ENCODE data around the gene CRABP2. TPM values are rescaled to one million over a fixed set of nuclear protein-coding genes. Genes with fewer than 3 reads are reported as not detected.

The CRABP2 gene
- total and polyA plus RNA-seq, 2 of the 4 experiments (the other 2 are of a cell fraction), result 6.3 to 15.7 TPM

DNA sequence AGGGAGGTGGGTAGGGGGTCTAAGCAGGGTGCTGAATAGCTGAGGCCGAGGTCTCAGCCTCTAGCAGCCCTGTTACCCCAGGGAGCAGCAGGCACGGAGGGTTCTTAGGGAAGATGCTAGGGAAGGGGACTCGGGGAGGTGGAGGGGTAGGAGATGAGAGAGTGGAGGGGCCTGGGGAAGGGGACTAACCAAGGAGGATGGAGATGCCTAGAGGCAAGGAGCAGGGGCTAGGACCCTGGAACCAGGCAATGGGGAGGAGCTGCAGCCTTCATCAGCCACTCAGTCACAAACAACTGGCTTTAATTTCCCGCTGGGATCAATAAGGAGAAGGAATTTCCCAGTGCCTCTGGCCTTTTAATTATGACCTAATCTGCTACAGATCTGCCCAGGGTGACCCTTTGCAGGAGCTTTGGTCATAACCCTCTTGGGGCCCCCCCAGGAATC, 2.9 kb upstream of the CRABP2 start:
- H3K36me3 ChIP-seq (ENCODE audit: control insufficient read depth, insufficient read depth, low read length), result no peaks in the 10 kb centered on the region
- H3K18ac ChIP-seq (ENCODE audit: low read depth, low read length), result no peak overlapping the region
- no peaks in the 10 kb centered on the region for H4K20me1 ChIP-seq (ENCODE audit: insufficient read depth, low read length)
- no TSS peak for BruUV-seq (replicated peaks)
- H4K5ac ChIP-seq (ENCODE audit: low read depth, low read length), result no peak overlapping the region
- H2BK20ac ChIP-seq (ENCODE audit: low read depth, low read length), result no peak overlapping the region
- no peaks in the 10 kb centered on the region for H3K79me1 ChIP-seq (ENCODE audit: low read depth in 1 of 2, low read length in 2 of 2)
- H2AFZ ChIP-seq (replicated peaks; ENCODE audit: low read length, poor library complexity), result peak overlapping the region; percentile 49
- no peak overlapping the region for H3K56ac ChIP-seq (ENCODE audit: extremely low read depth, insufficient read depth, low read length)
- H4K91ac ChIP-seq (ENCODE audit: insufficient read depth, low read depth, low read length), result no peak overlapping the region
- H3K9ac ChIP-seq (ENCODE audit: low read depth, low read length), result no peak overlapping the region
- no peak overlapping the region for H3K4me2 ChIP-seq (ENCODE audit: low read depth, low read length)
- H3K4me1 ChIP-seq (ENCODE audit: control insufficient read depth, insufficient read depth, low read length), result peaks cover 52% of the 10 kb centered on the region
- H3K27ac ChIP-seq (ENCODE audit: insufficient read depth, low read length), result no peak overlapping the region
- H3K9me3 ChIP-seq (ENCODE audit: control insufficient read depth, insufficient read depth, low read length), result no peaks in the 10 kb centered on the region
- no peak overlapping the region for H3K23ac ChIP-seq (ENCODE audit: low read depth, low read length)
- H2BK5ac ChIP-seq (ENCODE audit: low read depth, low read length, poor library complexity, severe bottlenecking), result no peak overlapping the region
- in situ Hi-C loops (cut with MboI; ENCODE audit: low sequenced_read_pairs) (no loop called here), dilution Hi-C loops (cut with HindIII; ENCODE audit: low sequenced_read_pairs, unreplicated experiment) (no loop called here), intact Hi-C loops (cut with micrococcal nuclease) (loop anchor here (2.0 kb wide), 1 partner anchor 17 kb away; no protein-coding TSS in a partner anchor)
- H2BK120ac ChIP-seq (ENCODE audit: low read depth, low read length), result no peak overlapping the region
- H4K8ac ChIP-seq (ENCODE audit: low read depth in 2 of 2, low read length in 2 of 2), result no peak overlapping the region
- no peak for ATAC-seq (ENCODE audit: low read depth)
- H3K9me1 ChIP-seq (ENCODE audit: insufficient read depth, low read length), result peaks cover 3% of the 10 kb centered on the region; the same call in 1 of the 2 replicates
- peak overlapping the region; percentile 87 for H2AK9ac ChIP-seq (replicated peaks; ENCODE audit: low read depth, low read length, poor library complexity)
- DNase-seq, result no peak
- no peak overlapping the region for H3K4me3 ChIP-seq (ENCODE audit: insufficient read depth, low read depth, low read length)
- H2BK15ac ChIP-seq (ENCODE audit: low read depth, low read length), result no peak overlapping the region
- 20% methylated on average over 2 of the region's 4 CpGs; no CpG with 5 or more reads in 1 of the 2 experiments for WGBS, 2 experiments (ENCODE audit: extremely low coverage in 2 of 2, insufficient read length in 1 of 2)
- no peak for TF ChIP-seq CTCF (conservative IDR thresholded peaks at IDR 0.05; ENCODE audit: low read depth, low read length)
- no peak for TF ChIP-seq RFX5 (IDR thresholded peaks at IDR 0.05; ENCODE audit: low read depth, low read length)
- TF ChIP-seq BHLHE40 (IDR thresholded peaks at IDR 0.05; ENCODE audit: low read depth, low read length), result no peak
- TF ChIP-seq SMC3 (IDR thresholded peaks at IDR 0.05; ENCODE audit: low read depth, low read length), result no peak
- TF ChIP-seq, protein P1, sequence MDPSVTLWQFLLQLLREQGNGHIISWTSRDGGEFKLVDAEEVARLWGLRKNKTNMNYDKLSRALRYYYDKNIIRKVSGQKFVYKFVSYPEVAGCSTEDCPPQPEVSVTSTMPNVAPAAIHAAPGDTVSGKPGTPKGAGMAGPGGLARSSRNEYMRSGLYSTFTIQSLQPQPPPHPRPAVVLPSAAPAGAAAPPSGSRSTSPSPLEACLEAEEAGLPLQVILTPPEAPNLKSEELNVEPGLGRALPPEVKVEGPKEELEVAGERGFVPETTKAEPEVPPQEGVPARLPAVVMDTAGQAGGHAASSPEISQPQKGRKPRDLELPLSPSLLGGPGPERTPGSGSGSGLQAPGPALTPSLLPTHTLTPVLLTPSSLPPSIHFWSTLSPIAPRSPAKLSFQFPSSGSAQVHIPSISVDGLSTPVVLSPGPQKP (IDR thresholded peaks at IDR 0.05; ENCODE audit: borderline replicate concordance, low read depth, low read length), result no peak
- no peak for TF ChIP-seq CEBPB (IDR thresholded peaks at IDR 0.05; ENCODE audit: low read depth, low read length)
- TF ChIP-seq MXI1 (IDR thresholded peaks at IDR 0.05; ENCODE audit: borderline replicate concordance, low read depth, low read length), result no peak
- TF ChIP-seq NFE2L2 (IDR thresholded peaks at IDR 0.05; ENCODE audit: low read depth, low read length), result no peak
- TF ChIP-seq CHD1 (IDR thresholded peaks at IDR 0.05; ENCODE audit: low read depth, low read length), result no peak
- no peak for TF ChIP-seq POLR2A (IDR thresholded peaks at IDR 0.05; ENCODE audit: low read depth, low read length)
- TF ChIP-seq RAD21 (IDR thresholded peaks at IDR 0.05; ENCODE audit: low read length), result no peak
- no peak for TF ChIP-seq FOS (IDR thresholded peaks at IDR 0.05; ENCODE audit: low read depth, low read length)
- no peak for TF ChIP-seq MAZ (IDR thresholded peaks at IDR 0.05; ENCODE audit: borderline replicate concordance, low read depth, low read length)
- TF ChIP-seq MAFK (IDR thresholded peaks at IDR 0.05; ENCODE audit: low read depth, low read length), result no peak
- TF ChIP-seq RCOR1 (IDR thresholded peaks at IDR 0.05; ENCODE audit: insufficient replicate concordance, low read length), result no peak
- no peak for TF ChIP-seq USF2 (IDR thresholded peaks at IDR 0.05; ENCODE audit: low read depth, low read length)
- H3K27me3 ChIP-seq (ENCODE audit: control insufficient read depth, insufficient read depth, low read length), result peaks cover 5% of the 10 kb centered on the region
- ChIA-PET CTCF (interaction anchor here (6.9 kb wide), 1 partner anchor 18 kb away, joined by 54 read pairs; no protein-coding TSS in a partner anchor), POLR2A (ENCODE audit: unreplicated experiment) (no interaction called here)
- H3K14ac ChIP-seq (replicated peaks; ENCODE audit: low read depth, low read length), result no peak overlapping the region
- H3K4ac ChIP-seq (ENCODE audit: low read depth, low read length), result peak overlapping the region; percentile 74
- no peak overlapping the region; the same call in 1 of the 2 replicates for H2AK5ac ChIP-seq (ENCODE audit: low read depth, low read length)
